Measurements from ENCODE around the gene KRTAP10-4.
"Not testable (repeated sequence)": the region's sequence is repeated elsewhere in the genome, so short reads cannot be mapped to it uniquely, and the experiment has no call there.

The KRTAP10-4 gene

GRCh38 chr21:44558695-44559094 is 14.8 kb upstream of the KRTAP10-4 start, which contains the start of gene KRTAP10-3:
TSS of gene KRTAP10-3 (minus strand) at chr21:44558795. CDS start at chr21:44558715, 80 bp downstream.
- no peak for DNase-seq

GRCh38 chr21:44564099-44564498 is 9.4 kb upstream of the KRTAP10-4 start:
- no peak for DNase-seq

GRCh38 chr21:44564886-44565598 is 8.5 kb upstream of the KRTAP10-4 start:
- DNase-seq: peak in 1 of 5 donors; percentile 7

GRCh38 chr21:44566403-44566802 is 7.1 kb upstream of the KRTAP10-4 start:
- DNase-seq: no peak

GRCh38 chr21:44567481-44568171 is 5.9 kb upstream of the KRTAP10-4 start:
- no peak for DNase-seq

GRCh38 chr21:44568261-44568660 is 5.3 kb upstream of the KRTAP10-4 start:
- no peak for DNase-seq

GRCh38 chr21:44568667-44569556 is 4.6 kb upstream of the KRTAP10-4 start:
- peak in 1 of 5 donors; percentile 10 for DNase-seq

- DNase-seq: no peak
Measured at GRCh38 chr21:44569861-44570517, 3.5 kb upstream of the KRTAP10-4 start.

GRCh38 chr21:44571296-44571695 is 2.2 kb upstream of the KRTAP10-4 start:
- no peak for DNase-seq

- no peak for DNase-seq
Measured at GRCh38 chr21:44571844-44572782, 1.4 kb upstream of the KRTAP10-4 start.

GRCh38 chr21:44572959-44573583 is 458 bp upstream of the KRTAP10-4 start:
- DNase-seq: no peak

- peak in 1 of 5 donors; percentile 19 for DNase-seq
Measured at GRCh38 chr21:44574457-44575306, 1.2 kb downstream of the KRTAP10-4 start.

GRCh38 chr21:44575307-44576024 is 1.9 kb downstream of the KRTAP10-4 start:
- DNase-seq: no peak

GRCh38 chr21:44576025-44576420 is 2.5 kb downstream of the KRTAP10-4 start:
- no peak for DNase-seq

GRCh38 chr21:44578371-44579055 is 5.0 kb downstream of the KRTAP10-4 start:
- no peak for DNase-seq

GRCh38 chr21:44579056-44579832 is 5.7 kb downstream of the KRTAP10-4 start:
- DNase-seq: no peak

- no peak for DNase-seq
Measured at GRCh38 chr21:44579833-44580144, 6.3 kb downstream of the KRTAP10-4 start.

GRCh38 chr21:44580231-44580821 is 6.8 kb downstream of the KRTAP10-4 start, which contains the start of gene KRTAP10-5:
TSS of gene KRTAP10-5 (minus strand) at chr21:44580604. CDS start at chr21:44580578, 26 bp downstream.
- not testable (repeated sequence) for DNase-seq
